ENCODE results near the gene NCKAP5. TPM values are rescaled to one million over a fixed set of nuclear protein-coding genes. Genes with fewer than 3 reads are reported as not detected.

NCKAP5 gene
- total RNA-seq, 1 donor from 2014 or later = 0.26 TPM

GRCh38 chr2:133434959-133435668 lies 133.1 kb downstream of the NCKAP5 start:
- Histone ChIP-seq H3K4me3 (ENCODE audit: low read depth, low read length) (no peak overlapping the region), H3K27me3 (ENCODE audit: control insufficient read depth, insufficient read depth, low read length) (no peaks in the 10 kb centered on the region), H3K36me3 (ENCODE audit: control insufficient read depth, insufficient read depth, low read length) (no peaks in the 10 kb centered on the region)
- DNase-seq (ENCODE audit: low read depth) (peak; percentile 93), FAIRE-seq (no peak)
- TF ChIP-seq, protein P1, sequence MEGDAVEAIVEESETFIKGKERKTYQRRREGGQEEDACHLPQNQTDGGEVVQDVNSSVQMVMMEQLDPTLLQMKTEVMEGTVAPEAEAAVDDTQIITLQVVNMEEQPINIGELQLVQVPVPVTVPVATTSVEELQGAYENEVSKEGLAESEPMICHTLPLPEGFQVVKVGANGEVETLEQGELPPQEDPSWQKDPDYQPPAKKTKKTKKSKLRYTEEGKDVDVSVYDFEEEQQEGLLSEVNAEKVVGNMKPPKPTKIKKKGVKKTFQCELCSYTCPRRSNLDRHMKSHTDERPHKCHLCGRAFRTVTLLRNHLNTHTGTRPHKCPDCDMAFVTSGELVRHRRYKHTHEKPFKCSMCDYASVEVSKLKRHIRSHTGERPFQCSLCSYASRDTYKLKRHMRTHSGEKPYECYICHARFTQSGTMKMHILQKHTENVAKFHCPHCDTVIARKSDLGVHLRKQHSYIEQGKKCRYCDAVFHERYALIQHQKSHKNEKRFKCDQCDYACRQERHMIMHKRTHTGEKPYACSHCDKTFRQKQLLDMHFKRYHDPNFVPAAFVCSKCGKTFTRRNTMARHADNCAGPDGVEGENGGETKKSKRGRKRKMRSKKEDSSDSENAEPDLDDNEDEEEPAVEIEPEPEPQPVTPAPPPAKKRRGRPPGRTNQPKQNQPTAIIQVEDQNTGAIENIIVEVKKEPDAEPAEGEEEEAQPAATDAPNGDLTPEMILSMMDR (IDR thresholded peaks at IDR 0.05; ENCODE audit: insufficient read depth, low read length, severe bottlenecking) = peak; percentile 30

GRCh38 chr2:133433455-133434451 lies 134.5 kb downstream of the NCKAP5 start:
- Histone ChIP-seq H3K36me3 (ENCODE audit: control insufficient read depth, insufficient read depth, low read length) (no peaks in the 10 kb centered on the region), H3K27me3 (ENCODE audit: control insufficient read depth, insufficient read depth, low read length) (no peaks in the 10 kb centered on the region), H3K4me3 (ENCODE audit: low read depth, low read length) (no peak overlapping the region)
- no peak for DNase-seq (ENCODE audit: low read depth)
- FAIRE-seq = no peak
- TF ChIP-seq, protein P1 (IDR thresholded peaks at IDR 0.05; ENCODE audit: insufficient read depth, low read length, severe bottlenecking) = no peak

DNA sequence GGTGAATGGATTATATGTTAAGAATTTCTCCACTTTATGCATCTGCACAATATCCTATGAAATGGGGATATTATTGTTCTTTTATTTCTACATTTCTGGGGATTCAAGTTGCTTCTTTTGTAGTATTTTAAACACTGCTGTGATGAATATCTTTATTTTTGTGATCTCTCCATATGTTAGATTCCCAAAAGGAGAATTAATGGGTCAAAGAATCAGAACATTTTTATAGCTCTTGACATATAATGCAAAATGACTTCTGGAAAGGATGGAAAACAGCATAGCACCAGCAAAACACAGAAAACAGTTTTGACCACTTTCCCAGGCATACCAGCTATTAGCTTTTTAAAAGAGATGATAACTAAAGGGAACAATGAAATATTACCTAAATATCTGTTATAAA lies 135.5 kb downstream of the NCKAP5 start:
- H3K4me3 ChIP-seq (ENCODE audit: low read depth, low read length) = no peak overlapping the region
- TF ChIP-seq, protein P1 (IDR thresholded peaks at IDR 0.05; ENCODE audit: insufficient read depth, low read length, severe bottlenecking) = no peak
- no peaks in the 10 kb centered on the region for H3K36me3 ChIP-seq (ENCODE audit: control insufficient read depth, insufficient read depth, low read length)
- DNase-seq (ENCODE audit: low read depth) = no peak
- H3K27me3 ChIP-seq (ENCODE audit: control insufficient read depth, insufficient read depth, low read length) = no peaks in the 10 kb centered on the region
- FAIRE-seq = no peak

- Histone ChIP-seq H3K27me3 (ENCODE audit: control insufficient read depth, insufficient read depth, low read length) (no peaks in the 10 kb centered on the region), H3K4me3 (ENCODE audit: low read depth, low read length) (no peak overlapping the region), H3K36me3 (ENCODE audit: control insufficient read depth, insufficient read depth, low read length) (no peaks in the 10 kb centered on the region)
- DNase-seq (ENCODE audit: low read depth) = peak; percentile 86
- TF ChIP-seq, protein P1 (IDR thresholded peaks at IDR 0.05; ENCODE audit: insufficient read depth, low read length, severe bottlenecking) = no peak
- no peak for FAIRE-seq
Observed at GRCh38 chr2:133431289-133431688, 137.0 kb downstream of the NCKAP5 start.

- no peaks in the 10 kb centered on the region for H3K27me3 ChIP-seq (ENCODE audit: control insufficient read depth, insufficient read depth, low read length)
- no peak overlapping the region for H3K4me3 ChIP-seq (ENCODE audit: low read depth, low read length)
- no peak for FAIRE-seq
- no peaks in the 10 kb centered on the region for H3K36me3 ChIP-seq (ENCODE audit: control insufficient read depth, insufficient read depth, low read length)
- no peak for DNase-seq (ENCODE audit: low read depth)
- TF ChIP-seq, protein P1 (IDR thresholded peaks at IDR 0.05; ENCODE audit: insufficient read depth, low read length, severe bottlenecking) = no peak
Observed at GRCh38 chr2:133426791-133427190, 141.5 kb downstream of the NCKAP5 start.

Measured in bronchial epithelial cell (primary cell).